Activated CD8-positive, alpha-beta T cell treated with anti-CD3 and anti-CD28 coated beads, Interleukin-2, amount 10 ng/mL, durations not matched to agents 7 days and 5 days (primary cell): ENCODE measurements around the gene HOXA3. TPM values are rescaled to one million over a fixed set of nuclear protein-coding genes. Genes with fewer than 3 reads are reported as not detected.

ENCODE experiments used
- ATAC-seq: fragments of 150-1000 bp; cut with Tn5 transposase; one replicate; pipeline ENCODE4 v1.10.0; 2021; ENCODE audit warnings: moderate library complexity
- CTCF ChIA-PET: fragments of 350-600 bp; sonication (Branson Sonifier 250); formaldehyde crosslinking; loops from one replicate; lab custom pipeline; 2021; ENCODE audit warnings: antibody characterized with exemption; lab: Charles Lee
- POLR2A ChIA-PET: fragments of 350-600 bp; sonication (Branson Sonifier 250); formaldehyde crosslinking; loops from one replicate; lab custom pipeline; 2021; ENCODE audit warnings: antibody characterized with exemption; lab: Charles Lee
- DNase-seq: peaks from one replicate; pipeline ENCODE4 v3.0.0-alpha.2; 2020
- H3K27ac Mint-ChIP-seq: one replicate; pipeline ENCODE4 v1.8.0; 2021; ENCODE audit warnings: mild to moderate bottlenecking, mixed read lengths
- H3K27me3 Mint-ChIP-seq: one replicate; pipeline ENCODE4 v1.8.0; 2021; ENCODE audit warnings: low read depth, mixed read lengths
- H3K36me3 Mint-ChIP-seq: one replicate; pipeline ENCODE4 v1.8.0; 2021; ENCODE audit warnings: low read depth, mixed read lengths
- H3K4me1 Mint-ChIP-seq: one replicate; pipeline ENCODE4 v1.8.0; 2021; ENCODE audit warnings: low read depth, mixed read lengths
- H3K4me3 Mint-ChIP-seq: one replicate; pipeline ENCODE4 v1.8.0; 2021; ENCODE audit warnings: mild to moderate bottlenecking, mixed read lengths
- H3K9me3 Mint-ChIP-seq: one replicate; pipeline ENCODE4 v1.8.0; 2022; ENCODE audit warnings: mixed read lengths; ENCODE audit not compliant: insufficient read depth
- total RNA-seq, 2 experiments: library from RNA; stranded (reverse); gene quantifications; one replicate each; pipeline ENCODE4 v1.2.3, GENCODE V29; 2021

Gene HOXA3
- total RNA-seq, 2 experiments from 2014 or later: not detected

GRCh38 chr7:27174874-27175625 is 22.7 kb upstream of the HOXA3 start:
- ChIA-PET CTCF (interaction anchor here (1.0 to 2.4 kb wide), 3 partner anchors 14 to 21 kb away, joined by 4 to 13 read pairs (median 5); no protein-coding TSS in a partner anchor), POLR2A (no interaction called here)
- Mint-ChIP-seq H3K27me3 (peaks cover 59% of the 10 kb centered on the region), H3K36me3 (peaks cover 7% of the 10 kb centered on the region), H3K4me1 (peaks cover 13% of the 10 kb centered on the region), H3K27ac (no peak overlapping the region), H3K4me3 (peak overlapping the region; percentile 28), H3K9me3 (no peaks in the 10 kb centered on the region)
- DNase-seq (no peak), ATAC-seq (no peak)

GRCh38 chr7:27173956-27174873 is 21.8 kb upstream of the HOXA3 start, which contains the start of gene HOXA10:
TSS of gene HOXA10 (minus strand) at chr7:27174320. CDS start at chr7:27174306, 14 bp downstream.
- peak within 1 kb of the TSS; percentile 31 for H3K4me3 Mint-ChIP-seq
- H3K4me1 Mint-ChIP-seq: peaks cover 10% of the 10 kb centered on the region
- H3K36me3 Mint-ChIP-seq: peaks cover 5% of the 10 kb centered on the region
- peaks cover 60% of the 10 kb centered on the region for H3K27me3 Mint-ChIP-seq
- ATAC-seq (no peak), DNase-seq (no peak)
- POLR2A ChIA-PET: no interaction called here
- CTCF ChIA-PET: interaction anchor here (1.0 kb wide), 1 partner anchor 22 kb away, joined by 4 read pairs; no protein-coding TSS in a partner anchor
- H3K27ac Mint-ChIP-seq: no peak within 1 kb of the TSS
- no peaks in the 10 kb centered on the region for H3K9me3 Mint-ChIP-seq

GRCh38 chr7:27173511-27173955 is 21.1 kb upstream of the HOXA3 start:
- no peaks in the 10 kb centered on the region for H3K9me3 Mint-ChIP-seq
- ChIA-PET POLR2A (interaction anchor here (0.6 kb wide), 1 partner anchor 12 kb away, joined by 4 read pairs; no protein-coding TSS in a partner anchor), CTCF (interaction anchor here (1.1 to 1.3 kb wide), 2 partner anchors 11 to 23 kb away, joined by 3 to 6 read pairs; no protein-coding TSS in a partner anchor)
- H3K27me3 Mint-ChIP-seq: peaks cover 61% of the 10 kb centered on the region
- ATAC-seq (peak; percentile 23), DNase-seq (no peak)
- H3K36me3 Mint-ChIP-seq: peaks cover 5% of the 10 kb centered on the region
- H3K4me3 Mint-ChIP-seq: no peak overlapping the region
- H3K4me1 Mint-ChIP-seq: peaks cover 14% of the 10 kb centered on the region
- H3K27ac Mint-ChIP-seq: no peak overlapping the region

- POLR2A ChIA-PET: interaction anchor here (0.6 kb wide), 1 partner anchor 11 kb away, joined by 4 read pairs; no protein-coding TSS in a partner anchor
- H3K9me3 Mint-ChIP-seq: no peaks in the 10 kb centered on the region
- H3K4me3 Mint-ChIP-seq: peak overlapping the region; percentile 45
- H3K27ac Mint-ChIP-seq: no peak overlapping the region
- peaks cover 5% of the 10 kb centered on the region for H3K36me3 Mint-ChIP-seq
- CTCF ChIA-PET: interaction anchor here (1.1 to 1.3 kb wide), 2 partner anchors 10 to 23 kb away, joined by 3 to 6 read pairs; no protein-coding TSS in a partner anchor
- H3K4me1 Mint-ChIP-seq: peaks cover 15% of the 10 kb centered on the region
- DNase-seq (no peak), ATAC-seq (no peak)
- peaks cover 61% of the 10 kb centered on the region for H3K27me3 Mint-ChIP-seq
These were observed 20.6 kb upstream of the HOXA3 start for GRCh38 chr7:27172823-27173510.

GRCh38 chr7:27172315-27172774 is 20.0 kb upstream of the HOXA3 start:
- DNase-seq: no peak
- Mint-ChIP-seq H3K9me3 (no peaks in the 10 kb centered on the region), H3K36me3 (peaks cover 5% of the 10 kb centered on the region), H3K4me3 (peak overlapping the region; percentile 45), H3K27ac (peak overlapping the region; percentile 69), H3K4me1 (peaks cover 15% of the 10 kb centered on the region), H3K27me3 (peaks cover 62% of the 10 kb centered on the region)
- no peak for ATAC-seq
- ChIA-PET CTCF (interaction anchor here (1.1 to 1.3 kb wide), 3 partner anchors 9 to 24 kb away, joined by 3 to 6 read pairs (median 5); no protein-coding TSS in a partner anchor), POLR2A (no interaction called here)

GRCh38 chr7:27171637-27172314 is 19.4 kb upstream of the HOXA3 start:
- Mint-ChIP-seq H3K4me3 (peak overlapping the region; percentile 45), H3K27ac (peak overlapping the region; percentile 69), H3K4me1 (peaks cover 15% of the 10 kb centered on the region), H3K36me3 (peaks cover 8% of the 10 kb centered on the region), H3K9me3 (no peaks in the 10 kb centered on the region), H3K27me3 (peaks cover 67% of the 10 kb centered on the region)
- no peak for ATAC-seq
- CTCF ChIA-PET: interaction anchor here (1.3 kb wide), 1 partner anchor 24 kb away, joined by 5 read pairs; no protein-coding TSS in a partner anchor
- POLR2A ChIA-PET: no interaction called here
- DNase-seq: no peak

GRCh38 chr7:27171325-27171636 is 18.9 kb upstream of the HOXA3 start:
- H3K27ac Mint-ChIP-seq: peak overlapping the region; percentile 39
- CTCF ChIA-PET: interaction anchor here (1.3 kb wide), 1 partner anchor 25 kb away, joined by 5 read pairs; no protein-coding TSS in a partner anchor
- no peak for ATAC-seq
- POLR2A ChIA-PET: no interaction called here
- H3K4me1 Mint-ChIP-seq: peaks cover 15% of the 10 kb centered on the region
- no peak for DNase-seq
- peaks cover 70% of the 10 kb centered on the region for H3K27me3 Mint-ChIP-seq
- H3K36me3 Mint-ChIP-seq: peaks cover 8% of the 10 kb centered on the region
- H3K4me3 Mint-ChIP-seq: no peak overlapping the region
- no peaks in the 10 kb centered on the region for H3K9me3 Mint-ChIP-seq

GRCh38 chr7:27170426-27171324 is 18.3 kb upstream of the HOXA3 start:
- H3K27ac Mint-ChIP-seq: no peak overlapping the region
- peaks cover 70% of the 10 kb centered on the region for H3K27me3 Mint-ChIP-seq
- H3K4me1 Mint-ChIP-seq: peaks cover 16% of the 10 kb centered on the region
- ChIA-PET CTCF (interaction anchor here (1.3 to 1.5 kb wide), 2 partner anchors 9 to 25 kb away, joined by 5 to 6 read pairs; no protein-coding TSS in a partner anchor), POLR2A (no interaction called here)
- H3K36me3 Mint-ChIP-seq: peaks cover 9% of the 10 kb centered on the region
- DNase-seq: no peak
- no peaks in the 10 kb centered on the region for H3K9me3 Mint-ChIP-seq
- H3K4me3 Mint-ChIP-seq: no peak overlapping the region
- no peak for ATAC-seq

GRCh38 chr7:27169658-27170425 is 17.5 kb upstream of the HOXA3 start:
- H3K27me3 Mint-ChIP-seq: peaks cover 67% of the 10 kb centered on the region
- ChIA-PET CTCF (interaction anchor here (1.5 kb wide), 1 partner anchor 10 kb away, joined by 6 read pairs; no protein-coding TSS in a partner anchor), POLR2A (no interaction called here)
- peaks cover 16% of the 10 kb centered on the region for H3K4me1 Mint-ChIP-seq
- DNase-seq (no peak), ATAC-seq (no peak)
- no peak overlapping the region for H3K4me3 Mint-ChIP-seq
- no peaks in the 10 kb centered on the region for H3K9me3 Mint-ChIP-seq
- no peak overlapping the region for H3K27ac Mint-ChIP-seq
- peaks cover 9% of the 10 kb centered on the region for H3K36me3 Mint-ChIP-seq
